ENCODE results near the gene DAB1.

Gene DAB1

DNA sequence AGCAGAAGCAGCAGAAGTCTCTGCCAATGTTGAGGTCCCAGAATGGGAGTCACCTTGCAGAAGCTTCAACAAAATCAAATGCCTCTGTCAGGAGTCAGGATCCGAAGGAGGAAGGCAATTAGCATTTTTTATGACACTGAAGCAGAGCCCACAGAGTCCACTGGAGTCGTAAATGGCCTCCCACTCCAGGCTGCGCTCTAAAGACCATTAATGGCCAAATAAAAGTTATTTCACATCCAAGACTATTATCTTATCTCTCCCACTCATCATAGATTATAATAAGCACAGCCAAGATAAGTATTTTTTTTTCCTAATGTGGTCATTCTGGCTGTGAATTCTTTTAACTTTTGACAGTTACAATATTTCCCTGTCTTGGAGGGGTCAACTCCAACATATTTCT lies 267.0 kb downstream of the DAB1 start:
- DNase-seq, result no peak

DNA sequence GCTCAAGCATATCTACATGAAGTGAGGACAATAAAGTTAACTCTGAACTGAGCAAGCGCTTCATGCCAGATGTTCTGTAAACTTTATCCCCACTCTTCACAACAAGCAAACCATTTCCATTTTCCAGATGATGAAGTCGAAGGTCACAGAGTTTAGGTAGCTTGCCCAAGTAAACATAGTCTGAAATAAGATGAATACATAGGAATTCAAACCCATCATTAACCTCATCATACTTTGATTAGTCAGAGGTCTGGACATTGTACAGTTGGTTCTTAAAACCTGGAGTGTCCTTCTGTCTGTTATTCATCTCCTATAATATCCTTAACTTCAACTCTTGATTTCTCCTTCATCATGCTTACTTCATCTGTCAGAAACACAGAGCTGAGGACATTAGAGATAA lies 277.8 kb downstream of the DAB1 start:
- DNase-seq, result no peak

DNA sequence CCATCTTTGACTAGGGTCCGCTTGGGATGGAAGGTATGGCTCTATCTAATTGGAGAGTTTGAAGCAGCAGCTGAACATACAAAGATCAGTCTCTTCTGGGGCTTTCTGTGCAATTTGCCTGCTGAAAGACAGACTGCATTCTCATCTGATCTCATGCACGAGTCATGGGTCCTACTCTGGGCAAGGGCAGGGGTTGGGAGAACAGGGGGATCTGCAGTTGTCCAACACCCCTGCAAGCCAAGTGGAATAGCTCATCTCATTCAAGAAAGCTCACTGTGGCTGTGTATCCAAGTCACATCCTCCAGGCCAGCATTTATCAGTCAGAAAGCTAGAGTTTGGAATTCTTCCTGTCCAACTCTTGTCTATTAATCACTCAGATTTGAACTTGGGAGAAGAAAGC lies 280.9 kb downstream of the DAB1 start:
- no peak for DNase-seq

DNA sequence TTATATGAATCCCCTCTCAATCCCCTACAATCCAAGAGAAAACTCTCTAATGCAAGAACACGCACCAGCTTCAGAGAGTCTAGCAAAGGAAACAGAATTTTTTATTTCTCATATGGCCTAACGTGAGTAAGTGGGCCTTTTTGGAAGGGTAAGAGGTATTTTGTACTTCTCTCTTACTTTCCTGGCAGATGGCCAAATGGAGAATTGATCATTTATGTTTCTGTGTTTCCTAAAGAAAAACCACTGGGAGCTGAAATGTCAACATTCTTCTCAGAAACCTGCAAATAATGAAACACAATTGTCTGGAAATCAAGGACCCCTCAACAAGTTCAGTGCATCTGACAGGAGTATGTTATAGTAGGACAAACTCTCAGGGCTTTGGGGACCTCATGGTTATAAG lies 281.7 kb downstream of the DAB1 start:
- DNase-seq, result no peak

DNA sequence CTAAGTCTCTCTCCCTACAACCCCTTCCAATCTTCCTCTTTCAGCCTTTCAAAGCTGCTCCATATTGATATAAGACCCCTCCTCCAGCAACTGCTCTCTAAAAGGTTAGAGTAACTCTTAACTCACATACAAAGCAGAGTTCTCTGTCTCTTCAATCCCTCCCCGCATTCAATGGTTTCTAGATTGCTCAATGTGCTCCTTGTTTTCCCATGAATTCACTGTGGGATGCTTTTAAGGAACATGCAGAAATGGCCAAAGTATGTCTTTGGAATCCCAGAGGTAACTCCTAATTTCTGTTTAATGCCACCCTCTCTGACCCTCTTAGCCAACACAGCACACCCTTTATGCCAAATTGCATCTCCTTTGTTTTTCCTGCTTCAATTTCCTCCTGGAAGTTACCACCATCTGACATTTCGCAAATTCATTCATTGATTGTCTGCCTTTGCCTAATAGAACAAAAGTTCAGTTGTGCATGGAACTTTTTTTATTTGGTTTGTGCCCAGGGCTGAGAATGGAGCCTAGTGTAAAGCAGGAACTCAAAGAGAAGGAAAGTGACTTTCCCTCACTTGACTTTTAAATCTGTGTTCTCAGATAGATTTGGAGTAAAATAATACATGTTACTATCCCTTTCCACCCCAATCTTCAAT lies 285.3 kb downstream of the DAB1 start:
- DNase-seq, result no peak

DNA sequence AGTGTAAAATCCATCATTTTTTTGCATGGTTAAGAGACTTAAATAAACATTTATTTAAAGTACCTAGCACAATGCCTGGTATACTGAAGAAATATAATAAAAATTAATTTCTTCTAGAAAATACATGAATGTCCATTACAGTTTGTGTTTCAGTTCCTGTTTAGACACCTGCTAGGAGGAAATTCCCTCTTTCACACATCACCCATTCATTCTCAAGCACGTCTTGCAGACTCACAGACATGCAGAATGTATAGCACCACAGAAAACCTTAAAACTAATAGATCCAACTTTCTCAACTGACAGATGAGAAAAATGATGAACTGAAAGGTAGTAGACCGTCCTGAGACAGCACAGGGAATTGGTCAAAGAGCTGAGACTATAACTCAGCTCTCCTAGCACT lies 285.9 kb downstream of the DAB1 start:
- DNase-seq, result no peak

DNA sequence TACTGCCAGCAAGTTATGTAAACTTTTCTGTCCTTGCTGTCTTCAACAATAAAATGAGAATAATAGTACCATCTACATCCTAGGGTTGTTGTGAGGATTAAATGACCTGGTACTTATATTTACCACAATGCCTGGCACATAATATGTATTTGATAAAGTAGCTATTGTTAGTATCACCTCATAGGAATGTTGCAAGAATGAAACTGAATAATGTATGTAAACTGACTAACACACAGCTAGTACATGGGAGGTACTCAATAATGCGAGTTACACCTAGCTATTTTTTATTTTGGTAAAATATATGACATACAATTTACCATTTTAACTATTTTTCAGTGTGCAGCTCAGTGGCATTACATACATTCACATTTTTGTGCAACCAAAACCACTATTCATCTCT lies 289.1 kb downstream of the DAB1 start:
- DNase-seq, result no peak

DNA sequence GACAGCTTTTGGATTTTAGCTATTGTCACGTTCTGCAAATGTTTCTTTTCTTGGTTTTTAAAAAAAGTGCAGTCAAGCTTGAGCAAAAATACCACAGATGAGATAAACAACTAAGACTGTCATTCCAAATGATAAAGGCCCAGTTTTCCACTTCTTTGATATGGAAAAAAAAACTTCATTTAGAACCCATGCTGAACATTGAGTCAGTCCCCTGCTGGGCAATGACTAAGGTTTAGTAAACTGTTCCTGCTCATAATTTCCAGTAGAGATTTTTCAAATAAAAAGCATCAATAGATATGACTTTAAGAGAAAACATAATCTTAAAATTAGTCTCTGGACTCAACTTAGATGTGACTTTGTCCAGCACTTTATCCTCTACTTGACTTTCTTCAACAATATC lies 290.2 kb downstream of the DAB1 start:
- DNase-seq, result no peak

DNA sequence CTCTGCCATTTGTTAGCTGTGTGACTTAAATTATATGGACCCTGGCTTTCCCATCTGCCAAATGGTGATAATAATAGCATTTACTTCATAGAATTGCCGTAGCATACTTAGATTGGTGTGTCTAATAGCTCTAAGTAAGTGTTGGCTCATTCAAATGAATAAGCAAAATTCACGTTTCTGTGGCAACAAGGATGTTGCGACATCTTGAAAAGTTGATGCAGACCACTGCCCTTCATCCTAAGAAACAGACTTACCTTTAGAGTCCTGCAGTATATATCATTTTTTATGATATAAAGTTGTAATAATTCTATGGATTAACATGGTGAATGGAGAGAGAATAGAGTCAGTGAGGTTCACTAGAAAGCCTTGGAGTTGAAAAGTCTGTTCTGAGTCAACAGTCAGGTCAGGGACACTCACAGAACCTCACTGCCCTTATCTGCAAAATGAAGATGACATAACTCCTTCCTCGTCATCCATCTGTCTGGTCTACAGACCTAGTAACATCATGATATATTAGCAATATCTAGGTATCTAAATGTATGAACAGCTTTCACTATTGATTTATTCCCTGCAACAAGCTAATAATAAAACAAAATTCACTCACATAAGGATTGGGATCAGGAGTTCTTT lies 290.8 kb downstream of the DAB1 start:
- no peak for DNase-seq

DNA sequence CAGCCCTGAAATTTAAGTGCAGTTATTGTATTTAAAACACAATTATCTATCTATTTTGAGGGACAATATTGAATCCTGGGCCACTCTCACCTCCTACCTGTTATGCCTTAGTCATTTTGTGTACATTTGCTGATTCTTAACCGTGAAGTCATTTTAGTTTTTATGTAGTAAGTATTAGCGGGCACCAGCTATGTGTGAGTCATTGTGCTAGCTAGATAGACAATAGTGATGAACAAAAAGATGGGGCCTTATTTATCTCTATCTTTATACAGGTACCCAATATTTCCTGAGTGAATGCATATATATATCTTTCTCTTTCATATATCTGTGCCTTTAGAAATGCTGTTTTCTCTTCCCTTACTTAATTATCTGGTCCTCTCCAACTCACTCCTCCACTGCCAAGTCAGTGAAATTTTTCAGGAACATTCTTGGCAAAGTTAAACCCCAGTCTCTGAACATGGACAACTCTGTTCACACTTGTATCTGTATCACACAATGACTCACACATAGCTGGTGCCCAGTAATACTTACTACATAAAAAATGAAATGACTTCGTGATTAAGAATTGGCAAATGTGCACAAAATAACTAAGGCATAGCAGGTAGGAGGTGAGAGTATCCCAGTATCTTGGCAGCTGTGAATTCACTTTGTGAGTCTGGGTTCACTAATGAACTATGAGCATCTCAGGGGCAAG lies 292.0 kb downstream of the DAB1 start:
- no peak for DNase-seq

DNA sequence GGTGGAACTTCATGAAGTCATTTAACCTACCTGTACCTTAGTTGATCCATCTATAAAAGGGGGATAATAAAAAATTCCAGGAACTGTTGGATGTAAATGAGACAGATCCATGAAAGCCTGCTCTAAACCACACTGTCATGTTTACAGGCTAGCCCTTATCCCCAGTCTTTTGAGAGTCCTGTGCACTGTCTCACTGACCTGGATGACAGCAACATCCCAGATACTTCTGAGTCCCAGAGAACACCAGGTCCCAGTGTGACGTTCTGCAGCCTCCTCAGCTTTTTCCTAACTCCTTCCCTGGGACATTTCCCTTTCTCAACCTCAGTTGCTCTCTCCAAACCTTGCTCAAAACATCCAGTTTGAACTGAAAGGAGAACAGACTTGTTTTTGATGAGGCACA lies 292.6 kb downstream of the DAB1 start:
- no peak for DNase-seq

DNA sequence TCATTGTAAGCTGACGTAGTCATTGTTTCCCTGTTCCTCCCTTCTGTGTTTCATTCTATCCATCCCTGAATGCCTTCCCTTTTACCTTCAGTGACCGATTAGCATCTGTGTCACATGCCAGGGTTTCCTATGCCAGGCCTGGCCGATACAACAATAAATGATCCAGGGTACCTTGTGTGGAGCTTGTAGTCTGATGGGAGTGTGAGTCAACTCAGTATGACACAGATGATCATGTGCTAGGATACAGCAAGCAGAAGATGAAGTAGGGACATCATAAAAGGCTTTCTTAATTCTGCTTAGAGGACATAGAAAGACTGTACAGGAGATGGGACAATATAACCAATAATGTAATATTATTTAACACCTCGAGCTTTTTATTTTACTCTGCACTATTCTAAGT lies 294.0 kb downstream of the DAB1 start:
- no peak for DNase-seq

DNA sequence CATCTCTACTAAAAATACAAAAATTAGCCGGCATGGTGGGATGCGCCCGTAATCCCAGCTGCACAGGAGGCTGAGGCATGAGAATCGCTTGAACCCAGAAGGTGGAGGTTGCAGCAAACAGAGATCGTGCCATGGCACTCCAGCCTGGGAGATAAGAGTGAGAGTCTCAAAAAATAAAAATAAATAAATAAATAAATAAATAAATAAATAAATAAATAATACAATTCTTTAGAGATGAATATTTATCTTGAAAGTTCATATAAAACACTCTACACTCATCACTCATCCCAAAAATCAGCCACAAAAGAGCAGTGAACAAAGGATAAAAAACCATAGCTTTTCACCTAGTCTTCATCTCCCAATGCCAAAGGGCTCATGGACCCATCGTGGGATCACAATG lies 295.9 kb downstream of the DAB1 start:
- no peak for DNase-seq

DNA sequence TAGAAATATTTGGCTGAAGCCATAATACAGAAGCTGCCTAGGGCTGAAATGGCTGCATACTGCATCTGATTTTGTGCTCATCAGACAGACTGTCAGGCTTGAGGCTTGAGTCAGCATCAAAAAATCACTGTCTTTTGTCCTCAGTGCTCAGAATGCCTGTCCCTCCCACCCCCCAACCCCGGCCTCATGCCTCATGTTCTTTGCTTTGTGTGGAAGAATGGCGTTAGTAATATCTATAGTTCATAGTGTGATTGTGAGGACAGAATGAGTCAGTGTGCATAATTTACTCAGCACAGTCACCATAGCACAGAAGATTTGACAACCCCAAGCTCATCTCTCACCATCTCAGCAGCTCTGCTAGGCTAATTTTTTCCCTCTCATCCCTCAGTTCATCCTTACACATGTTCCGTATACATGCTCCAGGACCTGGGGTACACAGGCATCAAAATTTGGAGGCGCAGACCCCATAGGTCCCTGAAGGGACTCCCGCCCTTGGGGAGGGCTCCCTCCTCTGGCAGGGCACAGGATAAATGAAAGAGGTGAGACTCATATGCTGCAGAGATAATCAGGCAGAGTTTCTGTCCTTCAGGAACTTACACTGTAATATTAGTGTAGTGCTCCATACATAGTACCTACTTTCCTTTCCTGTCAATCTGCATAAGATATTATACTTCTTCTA lies 299.0 kb downstream of the DAB1 start:
- no peak for DNase-seq

DNA sequence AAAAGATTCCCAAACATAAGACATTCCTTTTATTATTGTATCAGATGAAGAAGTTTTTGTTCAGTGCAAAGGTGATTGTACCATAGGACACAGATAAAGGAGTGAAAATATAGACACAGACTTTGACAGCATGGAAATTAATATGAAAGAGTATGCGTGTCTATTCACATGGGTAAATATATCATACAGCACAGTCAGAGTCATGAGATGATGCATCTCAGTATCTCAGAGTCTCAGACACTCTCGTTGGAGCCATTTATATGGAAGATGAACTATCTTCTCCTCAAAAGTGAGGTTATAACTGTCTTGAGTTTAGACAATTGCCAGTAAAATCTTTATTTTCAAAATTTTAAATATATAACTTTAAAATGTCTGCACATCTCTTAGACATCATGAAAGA lies 299.7 kb downstream of the DAB1 start:
- DNase-seq, result no peak

DNA sequence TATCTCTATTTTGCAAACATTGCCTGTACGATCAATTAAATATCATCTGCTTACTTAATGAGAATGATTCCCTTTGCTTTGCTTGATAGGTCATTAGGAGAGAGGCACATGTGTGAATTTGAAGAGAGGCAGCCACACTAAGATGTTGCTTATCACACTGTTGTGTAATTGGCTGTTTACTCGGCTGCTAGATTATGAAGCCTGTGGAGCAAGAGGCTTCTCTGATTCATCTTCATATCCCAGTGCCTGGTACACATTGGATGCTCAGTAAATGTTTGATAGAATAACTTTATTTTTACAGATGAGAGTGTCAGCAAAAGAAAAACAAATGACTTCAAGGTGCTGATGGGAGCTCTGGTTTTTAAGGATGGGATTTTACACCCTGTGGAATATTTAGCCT lies 301.8 kb downstream of the DAB1 start:
- DNase-seq, result no peak

DNA sequence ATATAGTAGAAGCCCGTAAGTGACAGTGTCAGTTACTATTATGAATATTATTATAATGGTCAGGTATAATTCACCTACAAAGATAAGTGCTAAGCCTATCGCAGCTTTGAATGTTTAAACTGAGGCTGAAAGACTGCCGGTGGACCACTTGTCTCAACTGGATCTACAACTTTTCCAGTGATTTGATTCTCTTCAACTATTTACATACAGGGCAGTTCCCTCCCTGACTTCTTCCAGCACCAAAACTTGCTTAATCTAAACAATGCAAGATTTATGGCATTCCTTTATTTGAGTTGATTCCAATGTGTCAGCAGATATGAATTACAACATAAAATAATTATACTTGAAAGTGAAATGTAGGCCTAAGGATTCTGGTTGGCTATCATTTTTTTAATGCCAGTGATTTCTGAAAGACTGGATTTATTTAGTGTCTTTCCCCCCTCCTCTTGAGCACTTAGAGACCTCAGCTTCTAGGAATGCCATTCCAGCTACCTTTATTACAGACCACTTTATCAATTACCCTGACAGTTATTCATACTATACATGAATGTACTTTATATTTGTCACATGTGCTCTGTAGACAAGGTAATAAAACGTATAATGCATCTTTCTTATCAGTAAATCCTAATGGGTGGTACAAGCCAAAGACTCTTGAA lies 304.8 kb downstream of the DAB1 start:
- DNase-seq, result no peak

DNA sequence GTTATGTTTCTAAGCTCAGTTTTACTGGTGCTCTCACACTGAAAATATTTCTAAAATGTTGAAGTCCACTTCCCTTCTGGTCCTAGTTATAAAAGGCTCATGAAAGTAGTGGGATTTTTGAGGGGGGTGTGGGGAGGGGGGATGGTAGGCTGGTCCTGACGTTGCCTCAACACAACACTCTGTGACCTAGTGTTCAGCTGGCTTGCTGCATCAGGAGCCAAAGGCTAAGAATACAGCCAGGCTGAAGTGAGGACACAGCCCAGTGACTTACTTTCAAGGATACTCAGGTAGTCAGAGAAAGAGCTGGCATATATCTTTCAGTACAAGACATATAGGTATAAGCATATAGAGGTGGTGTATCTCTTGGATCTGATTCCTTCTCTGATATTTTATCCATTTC lies 306.1 kb downstream of the DAB1 start:
- DNase-seq, result no peak

DNA sequence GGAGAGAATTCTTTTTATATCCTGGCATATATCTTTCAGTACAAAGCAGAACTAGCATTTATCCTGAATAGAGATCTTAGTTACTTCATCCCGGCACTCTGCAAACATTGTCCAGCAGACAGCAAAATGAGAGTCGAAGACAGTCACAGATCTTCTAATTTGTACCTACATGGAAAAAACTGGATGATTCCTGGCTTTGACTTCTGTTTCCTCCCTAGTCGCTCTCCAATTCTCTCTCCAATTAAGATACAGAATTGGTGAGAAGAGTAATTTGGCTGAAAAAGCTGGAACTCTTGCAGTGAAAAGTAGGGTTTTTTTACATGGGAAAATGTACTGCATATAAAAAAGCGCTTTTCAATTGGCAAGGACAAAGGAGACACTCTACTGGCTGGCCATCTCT lies 307.0 kb downstream of the DAB1 start:
- DNase-seq, result no peak

DNA sequence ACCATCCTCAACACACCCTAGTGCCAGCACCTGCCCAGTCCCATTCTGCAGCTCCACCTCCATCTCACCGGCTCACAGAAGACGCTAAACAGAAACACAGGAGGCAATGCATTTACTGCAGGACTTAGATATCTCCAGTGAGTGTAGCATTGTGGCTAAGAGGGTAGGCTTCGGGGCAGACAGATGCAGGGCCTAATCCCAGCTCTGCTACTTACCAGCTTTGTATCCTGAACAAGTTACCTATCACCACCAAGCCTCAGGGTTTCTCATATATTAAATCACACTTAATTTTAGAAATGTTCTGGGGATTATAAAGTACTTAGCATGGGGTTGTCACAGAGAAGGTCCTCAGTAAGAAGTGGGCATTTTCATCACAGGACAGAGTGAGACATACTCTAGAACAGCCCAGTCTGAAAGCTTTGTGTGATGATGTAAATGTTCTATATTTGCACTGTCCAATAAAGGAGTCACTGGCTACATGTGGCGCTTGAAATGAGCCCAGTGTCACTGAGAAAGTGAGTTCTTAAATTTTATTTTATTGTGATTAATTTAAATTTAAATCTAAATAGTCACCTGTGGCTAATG lies 308.7 kb downstream of the DAB1 start:
- DNase-seq, result no peak

DNA sequence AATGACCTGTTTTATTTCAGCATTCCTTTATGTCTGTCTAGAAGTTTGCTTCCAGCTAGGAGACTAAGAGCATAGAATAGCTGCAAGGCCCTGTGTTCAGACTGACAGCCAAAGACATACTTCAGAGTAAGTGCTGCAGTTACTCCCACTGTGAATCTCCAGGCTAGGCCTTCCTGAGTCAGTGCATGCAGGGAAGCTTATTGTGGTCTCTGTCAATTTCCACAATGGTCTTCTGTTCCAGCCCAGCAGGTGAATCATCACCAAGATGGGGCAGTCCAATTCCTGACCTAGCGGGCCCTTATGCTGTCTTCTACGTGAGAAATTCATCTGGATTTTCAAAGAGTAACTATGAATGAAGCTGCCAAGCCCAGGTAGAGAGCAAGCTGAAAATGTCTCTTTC lies 311.7 kb downstream of the DAB1 start:
- no peak for DNase-seq

DNA sequence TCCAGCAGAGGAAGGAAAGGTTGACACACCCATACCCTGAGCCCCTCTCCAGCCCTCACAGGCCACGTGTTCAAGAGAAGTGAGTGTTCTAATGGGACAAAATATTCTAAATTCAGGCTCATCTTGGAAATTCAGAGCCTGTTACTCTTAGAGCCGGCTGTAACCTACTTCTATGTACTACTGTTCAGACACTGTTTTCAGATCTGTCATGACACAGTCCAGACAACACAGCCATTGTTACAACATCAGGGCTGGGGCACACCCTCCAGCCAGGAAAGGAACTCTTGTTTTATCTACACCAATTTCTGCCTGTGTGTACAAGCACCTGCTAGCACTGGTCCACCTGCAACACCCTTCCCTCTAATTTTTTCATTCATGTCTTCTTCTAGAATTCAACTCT lies 312.7 kb downstream of the DAB1 start:
- no peak for DNase-seq

DNA sequence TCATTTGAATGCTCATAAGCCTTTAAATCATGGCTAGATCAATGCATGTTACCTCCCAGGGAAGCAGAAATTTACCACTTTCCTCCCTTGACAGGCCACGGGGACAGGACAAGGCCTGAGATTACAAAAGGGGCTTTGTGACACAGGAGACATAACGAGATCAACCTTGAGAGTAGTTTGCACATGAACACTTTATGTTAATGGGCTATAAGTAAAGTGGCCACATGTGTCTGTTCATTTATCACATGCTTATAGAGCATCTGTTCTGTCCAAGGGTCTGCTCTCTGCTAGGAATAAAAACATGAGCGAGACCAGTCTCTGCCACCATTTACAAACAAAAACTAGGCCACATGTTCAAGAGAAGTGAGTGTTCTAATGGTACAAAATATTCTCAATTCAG lies 314.0 kb downstream of the DAB1 start:
- DNase-seq, result no peak
